ENCODE data around the gene CUX1. TPM values are rescaled to one million over a fixed set of nuclear protein-coding genes. Genes with fewer than 3 reads are reported as not detected.

CUX1 gene
- total RNA-seq, 4 donors from 2014 or later: 64.1 to 142 (median 111) TPM

DNA sequence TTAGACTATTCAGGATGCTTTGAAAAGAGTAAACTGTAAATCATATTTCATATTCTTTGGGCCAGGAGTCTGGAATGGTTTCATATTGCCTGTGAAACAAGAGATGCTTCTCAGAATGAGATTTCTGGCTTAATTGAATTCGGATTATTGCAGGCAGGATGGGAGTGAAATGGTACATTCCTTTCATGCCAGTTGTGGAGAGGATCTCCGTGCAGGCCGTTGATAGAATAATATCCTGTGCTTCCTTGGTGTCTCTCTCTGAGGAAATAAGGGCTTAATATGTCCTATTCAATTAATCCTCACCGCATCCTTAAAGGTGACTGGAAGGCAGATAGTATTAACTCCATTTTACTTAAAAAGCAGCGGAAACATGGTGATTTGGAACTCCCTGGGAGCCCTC lies 56.6 kb downstream of the CUX1 start:
- Histone ChIP-seq H3K9me3 (no peaks in the 10 kb centered on the region), H3K4me3 (no peak overlapping the region), H3K27ac (no peak overlapping the region), H3K36me3 (no peaks in the 10 kb centered on the region), H3K27me3 (no peaks in the 10 kb centered on the region), H3K4me1 (peaks cover 0 to 6% (median 0%) of the 10 kb centered on the region in 4 donors)
- no peak for DNase-seq
- TF ChIP-seq, protein P1, sequence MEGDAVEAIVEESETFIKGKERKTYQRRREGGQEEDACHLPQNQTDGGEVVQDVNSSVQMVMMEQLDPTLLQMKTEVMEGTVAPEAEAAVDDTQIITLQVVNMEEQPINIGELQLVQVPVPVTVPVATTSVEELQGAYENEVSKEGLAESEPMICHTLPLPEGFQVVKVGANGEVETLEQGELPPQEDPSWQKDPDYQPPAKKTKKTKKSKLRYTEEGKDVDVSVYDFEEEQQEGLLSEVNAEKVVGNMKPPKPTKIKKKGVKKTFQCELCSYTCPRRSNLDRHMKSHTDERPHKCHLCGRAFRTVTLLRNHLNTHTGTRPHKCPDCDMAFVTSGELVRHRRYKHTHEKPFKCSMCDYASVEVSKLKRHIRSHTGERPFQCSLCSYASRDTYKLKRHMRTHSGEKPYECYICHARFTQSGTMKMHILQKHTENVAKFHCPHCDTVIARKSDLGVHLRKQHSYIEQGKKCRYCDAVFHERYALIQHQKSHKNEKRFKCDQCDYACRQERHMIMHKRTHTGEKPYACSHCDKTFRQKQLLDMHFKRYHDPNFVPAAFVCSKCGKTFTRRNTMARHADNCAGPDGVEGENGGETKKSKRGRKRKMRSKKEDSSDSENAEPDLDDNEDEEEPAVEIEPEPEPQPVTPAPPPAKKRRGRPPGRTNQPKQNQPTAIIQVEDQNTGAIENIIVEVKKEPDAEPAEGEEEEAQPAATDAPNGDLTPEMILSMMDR (IDR thresholded peaks at IDR 0.05): no peak
- no peak for TF ChIP-seq POLR2A (IDR thresholded peaks at IDR 0.05)

DNA sequence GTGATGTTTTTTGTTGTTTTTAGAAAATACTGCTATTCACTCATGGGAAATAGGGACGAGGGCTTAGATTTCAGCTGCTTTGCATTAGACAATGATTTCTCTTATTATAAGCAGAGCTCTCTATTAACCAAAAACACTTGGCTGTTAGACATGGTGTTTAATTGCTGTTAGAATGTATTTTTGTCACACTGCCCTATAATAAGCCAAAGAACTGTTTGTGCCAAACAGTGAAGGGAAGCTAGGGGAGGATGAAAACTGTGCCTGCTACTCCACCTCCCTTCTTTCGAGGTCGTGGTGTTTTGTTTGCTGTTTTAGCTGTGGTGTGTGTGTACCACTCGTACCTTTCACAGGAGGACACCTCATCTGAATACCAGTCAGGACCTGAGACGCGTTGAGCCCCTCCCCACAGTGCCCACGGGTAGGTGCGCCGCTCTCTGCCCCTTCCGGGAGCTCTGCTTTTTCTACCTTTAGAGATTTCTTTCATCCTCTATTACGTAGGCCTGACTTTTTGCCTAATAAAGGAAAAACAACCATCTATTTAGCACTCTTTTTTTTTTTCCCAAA lies 57.9 kb downstream of the CUX1 start:
- no peak for DNase-seq
- Histone ChIP-seq H3K27me3 (no peaks in the 10 kb centered on the region), H3K9me3 (no peaks in the 10 kb centered on the region), H3K27ac (no peak overlapping the region), H3K4me3 (no peak overlapping the region), H3K4me1 (peaks cover 0 to 9% (median 0%) of the 10 kb centered on the region in 4 donors), H3K36me3 (no peaks in the 10 kb centered on the region)
- TF ChIP-seq POLR2A (IDR thresholded peaks at IDR 0.05): no peak
- TF ChIP-seq, protein P1 (IDR thresholded peaks at IDR 0.05): no peak

DNA sequence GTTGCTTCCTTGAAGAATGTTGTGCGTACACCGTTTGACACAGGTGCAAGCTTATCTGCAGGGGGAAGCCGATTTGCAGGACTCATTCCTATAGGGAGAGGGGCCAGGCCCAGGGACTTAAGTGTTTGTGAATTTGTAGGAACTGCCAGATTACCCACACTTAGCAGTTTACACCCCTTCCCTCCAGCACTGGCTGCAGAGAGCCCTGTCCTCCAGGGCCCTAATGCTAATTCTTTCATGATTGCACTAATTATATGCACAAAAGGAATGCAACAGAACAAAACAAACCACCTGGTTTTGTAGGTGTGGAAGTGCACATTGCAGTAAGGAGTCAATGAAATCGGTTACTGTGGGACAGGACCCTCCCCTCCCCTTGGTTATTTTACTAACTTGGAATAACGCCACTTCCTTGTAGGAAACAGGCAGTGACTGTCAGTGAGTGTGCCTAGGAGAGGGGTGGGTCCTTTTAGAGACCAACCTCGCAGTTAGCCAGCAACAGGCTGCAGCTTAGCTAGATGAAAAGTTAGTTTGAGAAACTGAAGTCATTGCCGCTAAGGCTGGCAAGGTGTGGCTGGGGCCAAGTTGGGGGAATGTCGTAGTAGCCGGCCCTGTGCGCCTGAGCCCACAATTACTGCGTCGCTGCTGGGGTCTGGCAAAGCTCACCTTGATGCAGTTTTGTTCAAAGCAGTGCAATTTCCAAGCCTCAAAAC lies 60.6 kb downstream of the CUX1 start:
- no peak overlapping the region for H3K27ac ChIP-seq
- TF ChIP-seq POLR2A (IDR thresholded peaks at IDR 0.05): no peak
- TF ChIP-seq, protein P1 (IDR thresholded peaks at IDR 0.05): no peak
- no peak overlapping the region for H3K4me3 ChIP-seq
- no peaks in the 10 kb centered on the region for H3K36me3 ChIP-seq
- no peaks in the 10 kb centered on the region for H3K27me3 ChIP-seq
- DNase-seq: no peak
- H3K9me3 ChIP-seq: no peaks in the 10 kb centered on the region
- peaks cover 0 to 36% (median 2%) of the 10 kb centered on the region in 4 donors for H3K4me1 ChIP-seq

DNA sequence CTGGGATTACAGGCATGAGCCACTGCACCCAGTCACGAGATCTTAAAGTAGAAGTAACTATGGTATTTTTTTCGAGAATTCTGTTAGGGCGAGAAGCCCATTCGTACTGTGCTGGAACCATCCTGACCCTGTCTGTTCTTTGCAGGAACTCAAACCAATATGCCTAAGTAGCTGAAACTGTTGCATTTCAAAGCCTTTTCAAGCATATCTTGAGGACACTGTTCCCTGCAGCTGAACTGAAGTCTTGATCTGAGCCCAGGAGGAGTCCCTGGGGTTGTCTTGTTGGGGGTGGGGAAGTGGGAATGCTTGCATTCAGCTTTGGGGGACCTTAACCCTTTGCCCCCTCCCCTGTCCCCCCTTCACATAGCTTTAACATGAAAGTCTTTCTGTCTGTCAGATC lies 61.5 kb downstream of the CUX1 start:
- Histone ChIP-seq H3K27me3 (no peaks in the 10 kb centered on the region), H3K36me3 (no peaks in the 10 kb centered on the region), H3K27ac (no peak overlapping the region), H3K4me3 (no peak overlapping the region), H3K9me3 (no peaks in the 10 kb centered on the region), H3K4me1 (peaks cover 0 to 42% (median 2%) of the 10 kb centered on the region in 4 donors)
- no peak for DNase-seq
- TF ChIP-seq POLR2A (IDR thresholded peaks at IDR 0.05): no peak
- TF ChIP-seq, protein P1 (IDR thresholded peaks at IDR 0.05): no peak

DNA sequence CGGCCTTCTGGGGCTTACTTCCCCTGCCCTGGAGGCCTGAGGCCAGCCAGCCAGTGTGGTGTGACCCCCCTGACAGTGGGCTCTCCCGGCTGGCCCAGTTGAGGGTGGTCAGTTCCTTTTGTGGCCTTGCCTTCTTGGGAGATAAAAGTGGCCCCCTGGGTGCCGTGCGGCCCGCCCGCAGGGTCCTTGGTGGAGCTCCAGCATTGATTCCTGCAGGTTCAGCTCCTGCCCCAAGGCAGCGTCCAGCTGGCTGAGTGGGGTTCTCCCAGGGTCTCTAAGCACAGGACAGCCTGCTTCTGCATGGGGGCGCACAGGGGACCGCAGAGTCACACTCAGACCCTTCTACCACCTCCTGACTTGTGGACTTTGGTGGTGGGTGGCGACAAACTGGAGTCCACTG lies 62.1 kb downstream of the CUX1 start:
- H3K36me3 ChIP-seq: no peaks in the 10 kb centered on the region
- H3K27me3 ChIP-seq: no peaks in the 10 kb centered on the region
- TF ChIP-seq POLR2A (IDR thresholded peaks at IDR 0.05): no peak
- TF ChIP-seq, protein P1 (IDR thresholded peaks at IDR 0.05): no peak
- H3K4me3 ChIP-seq: no peak overlapping the region
- H3K4me1 ChIP-seq: peaks cover 0 to 46% (median 3%) of the 10 kb centered on the region in 4 donors
- H3K9me3 ChIP-seq: no peaks in the 10 kb centered on the region
- no peak overlapping the region for H3K27ac ChIP-seq
- DNase-seq: no peak
